Upper lobe of right lung (tissue), 1 donor: ENCODE measurements around the gene ZNF3. TPM values are rescaled to one million over a fixed set of nuclear protein-coding genes. Genes with fewer than 3 reads are reported as not detected.
A peak's percentile ranks its signal among the peaks of the same experiment; 100 is the strongest.

Experiments used
- ATAC-seq: fragments of 200-7000 bp; cut with Tn5 transposase; one replicate; pipeline ENCODE4 v1.9.1; 2020; ENCODE audit warnings: mild to moderate bottlenecking, moderate library complexity
- DNase-seq: peaks from one replicate; pipeline ENCODE4 v3.0.0-alpha.2; 2020
- H3K27ac ChIP-seq: fragments of 200-600 bp; one replicate; pipeline ENCODE4 v1.8.0; 2022
- H3K27me3 ChIP-seq: fragments of 200-600 bp; one replicate; pipeline ENCODE4 v1.8.0; 2022; ENCODE audit warnings: mild to moderate bottlenecking
- H3K36me3 ChIP-seq: fragments of 200-600 bp; one replicate; pipeline ENCODE4 v1.8.0; 2022
- H3K4me1 ChIP-seq: fragments of 200-600 bp; one replicate; pipeline ENCODE4 v1.8.0; 2022
- H3K4me3 ChIP-seq: fragments of 200-600 bp; one replicate; pipeline ENCODE4 v1.8.0; 2022; ENCODE audit warnings: mild to moderate bottlenecking
- H3K9me3 ChIP-seq: fragments of 200-600 bp; one replicate; pipeline ENCODE4 v1.8.0; 2022
- CTCF ChIP-seq: fragments of 200-600 bp; IDR thresholded peaks from one replicate; pipeline ENCODE4 v1.8.0; 2022; ENCODE audit warnings: antibody characterized with exemption
- intact Hi-C: fragments of 100-400 bp; cut with DNase I; formaldehyde crosslinking; loops from one replicate; pipeline ENCODE4 v1.11.0; 2022
- total RNA-seq: library from RNA; stranded (reverse); fragmentation: NEBNext Ultra II Directional; extraction: Animal tissue kit (Norgen Biotek cat#: 25700); gene quantifications from one replicate; pipeline ENCODE4 v1.2.1, GENCODE V29; 2021
- donor health status: DM: no; HTN: yes; CAD: no; lungs with severe emphysema.

Gene ZNF3
- total RNA-seq, 1 donor from 2014 or later = 22.4 TPM

- DNase-seq (no peak), ATAC-seq (no peak)
- Histone ChIP-seq H3K4me1 (peaks cover 7% of the 10 kb centered on the region), H3K9me3 (no peaks in the 10 kb centered on the region), H3K36me3 (no peaks in the 10 kb centered on the region), H3K27me3 (no peaks in the 10 kb centered on the region), H3K27ac (no peak overlapping the region), H3K4me3 (no peak overlapping the region)
- no peak for TF ChIP-seq CTCF
- intact Hi-C loops = no loop called here
These were observed 29.9 kb downstream of the ZNF3 start for GRCh38 chr7:100051611-100052010.

- DNase-seq = peak; percentile 93
- H3K27me3 ChIP-seq = no peaks in the 10 kb centered on the region
- no peaks in the 10 kb centered on the region for H3K36me3 ChIP-seq
- H3K4me3 ChIP-seq = peak within 1 kb of the TSS; percentile 86
- ATAC-seq = peak; percentile 98
- TF ChIP-seq CTCF = peak; percentile 24
- intact Hi-C loops = no loop called here
- peak within 1 kb of the TSS; percentile 96 for H3K27ac ChIP-seq
- H3K4me1 ChIP-seq = peaks cover 7% of the 10 kb centered on the region
- no peaks in the 10 kb centered on the region for H3K9me3 ChIP-seq
These were observed 31.9 kb downstream of the ZNF3 start, which contains the start of gene ZSCAN21 for GRCh38 chr7:100049441-100050291. Gene ZSCAN21, plus strand, starts transcription at chr7:100049774. Its CDS starts 7,233 bp downstream, at chr7:100057007.

- H3K27me3 ChIP-seq = no peaks in the 10 kb centered on the region
- no peak overlapping the region for H3K27ac ChIP-seq
- no peak for DNase-seq
- H3K4me3 ChIP-seq = no peak overlapping the region
- ATAC-seq = no peak
- no peaks in the 10 kb centered on the region for H3K36me3 ChIP-seq
- peaks cover 7% of the 10 kb centered on the region for H3K4me1 ChIP-seq
- no peak for TF ChIP-seq CTCF
- intact Hi-C loops = no loop called here
- H3K9me3 ChIP-seq = no peaks in the 10 kb centered on the region
These were observed 32.8 kb downstream of the ZNF3 start for GRCh38 chr7:100048680-100049079.

- intact Hi-C loops = no loop called here
- no peak for DNase-seq
These were observed 36.8 kb downstream of the ZNF3 start for GRCh38 chr7:100044718-100045117.

GRCh38 chr7:100040575-100040974, 40.9 kb downstream of the ZNF3 start:
- no peak overlapping the region for H3K4me3 ChIP-seq
- no peaks in the 10 kb centered on the region for H3K9me3 ChIP-seq
- no peak overlapping the region for H3K27ac ChIP-seq
- ATAC-seq (no peak), DNase-seq (no peak)
- intact Hi-C loops = no loop called here
- H3K4me1 ChIP-seq = peaks cover 19% of the 10 kb centered on the region
- H3K27me3 ChIP-seq = no peaks in the 10 kb centered on the region
- H3K36me3 ChIP-seq = peaks cover 2% of the 10 kb centered on the region
- TF ChIP-seq CTCF = no peak

More at GRCh38 chr7:100044718-100045117, 36.8 kb downstream of the ZNF3 start:
- ATAC-seq = peak; percentile 49
- Histone ChIP-seq H3K4me1 (no peaks in the 10 kb centered on the region), H3K9me3 (no peaks in the 10 kb centered on the region), H3K27me3 (no peaks in the 10 kb centered on the region), H3K36me3 (no peaks in the 10 kb centered on the region), H3K27ac (no peak overlapping the region), H3K4me3 (no peak overlapping the region)
- no peak for TF ChIP-seq CTCF
